Measurements from ENCODE around the gene SOX15.

SOX15 gene

DNA sequence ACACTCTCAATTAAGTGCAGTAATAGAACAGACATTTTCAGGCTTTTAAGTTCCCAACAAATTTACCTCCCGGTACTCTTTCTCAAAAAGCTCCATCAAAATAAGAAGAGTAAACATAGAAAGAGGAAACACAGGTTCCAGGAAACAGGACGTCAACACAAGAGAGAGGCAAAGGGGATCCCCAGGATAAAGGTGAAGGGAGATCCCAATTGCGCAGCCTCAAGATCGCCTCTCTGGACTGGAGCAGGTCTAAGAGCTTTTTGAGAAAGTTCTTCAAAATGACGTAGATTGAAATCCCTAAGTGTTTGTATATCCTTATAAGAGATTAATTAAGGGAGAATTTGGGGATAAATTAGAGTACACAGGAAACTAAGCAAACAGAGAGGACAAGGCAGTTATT, 28.7 kb upstream of the SOX15 start:
- H2AFZ ChIP-seq (ENCODE audit: low read depth): no peak overlapping the region
- no peak overlapping the region for H3K4me2 ChIP-seq
- H3K36me3 ChIP-seq (ENCODE audit: insufficient read depth): no peaks in the 10 kb centered on the region
- H3K27me3 ChIP-seq (ENCODE audit: insufficient read depth, low read depth): no peaks in the 10 kb centered on the region
- H3K79me2 ChIP-seq (ENCODE audit: insufficient read depth, low read depth): no peaks in the 10 kb centered on the region
- H3K27ac ChIP-seq: no peak overlapping the region
- no peak for TF ChIP-seq CTCF (conservative IDR thresholded peaks at IDR 0.05; ENCODE audit: low read depth, low read length)
- H3K4me3 ChIP-seq (IDR thresholded peaks at IDR 0.05; ENCODE audit: insufficient read depth, low read depth, low read length): no peak overlapping the region
- no peaks in the 10 kb centered on the region for H3K4me1 ChIP-seq (ENCODE audit: low read depth, poor library complexity, severe bottlenecking)
- H4K20me1 ChIP-seq (ENCODE audit: insufficient read depth): no peaks in the 10 kb centered on the region
- no peak overlapping the region for H3K9ac ChIP-seq

DNA sequence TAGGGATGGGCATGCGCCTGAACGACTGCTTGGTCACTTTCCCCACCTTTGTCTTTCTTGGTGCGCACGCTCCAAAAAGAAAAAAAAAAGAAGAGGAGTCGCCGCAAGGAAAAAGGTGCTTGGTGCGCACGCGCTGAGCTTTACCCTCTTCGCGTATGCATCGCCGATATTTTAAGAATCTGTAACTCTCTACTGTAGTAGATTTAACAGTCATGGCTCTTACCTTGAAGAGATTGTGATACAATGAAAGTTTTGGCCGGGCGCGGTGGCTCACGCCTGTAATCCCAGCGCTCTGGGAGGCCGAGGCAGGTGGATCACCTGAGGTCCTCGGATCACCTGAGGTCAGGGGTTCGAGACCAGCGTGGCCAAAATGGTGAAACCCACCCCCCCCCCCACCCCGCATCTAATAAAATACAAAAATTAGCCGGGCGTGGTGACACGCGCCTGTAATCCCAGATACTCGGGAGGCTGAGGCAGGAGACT, 25.4 kb upstream of the SOX15 start:
- TF ChIP-seq CTCF (conservative IDR thresholded peaks at IDR 0.05; ENCODE audit: low read depth, low read length): no peak
- Histone ChIP-seq H3K27me3 (ENCODE audit: insufficient read depth, low read depth) (no peaks in the 10 kb centered on the region), H2AFZ (ENCODE audit: low read depth) (peak overlapping the region; percentile 44; the same call in 1 of the 2 replicates), H3K4me3 (IDR thresholded peaks at IDR 0.05; ENCODE audit: insufficient read depth, low read depth, low read length) (no peak overlapping the region), H3K36me3 (ENCODE audit: insufficient read depth) (no peaks in the 10 kb centered on the region), H3K27ac (no peak overlapping the region), H3K4me2 (no peak overlapping the region), H3K4me1 (ENCODE audit: low read depth, poor library complexity, severe bottlenecking) (no peaks in the 10 kb centered on the region), H4K20me1 (ENCODE audit: insufficient read depth) (no peaks in the 10 kb centered on the region), H3K79me2 (ENCODE audit: insufficient read depth, low read depth) (no peaks in the 10 kb centered on the region), H3K9ac (no peak overlapping the region)

- no peaks in the 10 kb centered on the region for H3K79me2 ChIP-seq (ENCODE audit: insufficient read depth, low read depth)
- no peaks in the 10 kb centered on the region for H3K27me3 ChIP-seq (ENCODE audit: insufficient read depth, low read depth)
- no peak within 1 kb of the TSS for H3K27ac ChIP-seq
- no peaks in the 10 kb centered on the region for H3K4me1 ChIP-seq (ENCODE audit: low read depth, poor library complexity, severe bottlenecking)
- no peaks in the 10 kb centered on the region for H3K36me3 ChIP-seq (ENCODE audit: insufficient read depth)
- no peak within 1 kb of the TSS for H3K9ac ChIP-seq
- no peak; the same call in 1 of the 2 replicates for TF ChIP-seq CTCF (conservative IDR thresholded peaks at IDR 0.05; ENCODE audit: low read depth, low read length)
- no peaks in the 10 kb centered on the region for H4K20me1 ChIP-seq (ENCODE audit: insufficient read depth)
- no peak within 1 kb of the TSS for H3K4me3 ChIP-seq (IDR thresholded peaks at IDR 0.05; ENCODE audit: insufficient read depth, low read depth, low read length)
- H3K4me2 ChIP-seq: peak within 1 kb of the TSS; percentile 36; the same call in 1 of the 2 replicates
- H2AFZ ChIP-seq (ENCODE audit: low read depth): peak within 1 kb of the TSS; percentile 44; the same call in 1 of the 2 replicates
Observed at GRCh38 chr17:7614425-7615264, 24.8 kb upstream of the SOX15 start, which contains the start of gene FXR2. TSS of gene FXR2 (minus strand) at chr17:7614897. CDS start at chr17:7614532, 365 bp downstream.

GRCh38 chr17:7613769-7614424, 24.0 kb upstream of the SOX15 start:
- no peaks in the 10 kb centered on the region for H3K27me3 ChIP-seq (ENCODE audit: insufficient read depth, low read depth)
- no peak overlapping the region for H2AFZ ChIP-seq (ENCODE audit: low read depth)
- H3K9ac ChIP-seq: no peak overlapping the region
- peak overlapping the region; percentile 36; the same call in 1 of the 2 replicates for H3K4me2 ChIP-seq
- H4K20me1 ChIP-seq (ENCODE audit: insufficient read depth): no peaks in the 10 kb centered on the region
- no peak overlapping the region for H3K4me3 ChIP-seq (IDR thresholded peaks at IDR 0.05; ENCODE audit: insufficient read depth, low read depth, low read length)
- no peaks in the 10 kb centered on the region for H3K4me1 ChIP-seq (ENCODE audit: low read depth, poor library complexity, severe bottlenecking)
- H3K36me3 ChIP-seq (ENCODE audit: insufficient read depth): no peaks in the 10 kb centered on the region
- no peaks in the 10 kb centered on the region for H3K79me2 ChIP-seq (ENCODE audit: insufficient read depth, low read depth)
- H3K27ac ChIP-seq: no peak overlapping the region
- TF ChIP-seq CTCF (conservative IDR thresholded peaks at IDR 0.05; ENCODE audit: low read depth, low read length): no peak
